Stimulated activated CD4-positive, alpha-beta T cell treated with anti-CD3 and anti-CD28 coated beads, TNF-alpha, amount 100 ng/mL, for 48 hours (primary cell): Measurements from ENCODE around the gene MPC1L.
A peak's percentile ranks its signal among the peaks of the same experiment; 100 is the strongest.
"Not testable (repeated sequence)": the region's sequence is repeated elsewhere in the genome, so short reads cannot be mapped to it uniquely, and the experiment has no call there.

Experiments used
- DNase-seq, 3 donors: peaks; one replicate each; pipeline ENCODE4 v3.0.0-alpha.2; 2020; ENCODE audit warnings: low read depth in 3 of 3

Gene MPC1L

DNA sequence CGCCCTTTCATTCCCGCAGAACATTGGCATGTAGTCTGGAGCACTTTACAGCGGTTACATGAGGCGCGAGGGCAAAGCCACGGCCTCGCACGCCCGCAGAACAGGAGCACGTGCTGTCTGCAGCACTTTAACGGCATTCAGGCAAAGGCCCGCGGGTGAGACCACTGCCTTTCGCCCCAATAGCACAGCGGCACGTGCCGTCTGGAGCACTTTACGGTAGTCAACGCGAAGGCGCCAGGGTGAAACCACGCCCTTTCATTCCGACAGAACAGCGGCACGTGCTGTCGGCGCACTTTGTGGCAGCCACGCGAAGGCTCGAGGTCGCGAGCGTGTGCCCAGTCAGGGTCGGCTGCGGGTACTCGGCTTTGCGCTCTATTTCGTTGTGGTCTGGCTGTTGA is at the start of gene MPC1L:
MPC1L (plus strand) TSS at position 290 of the 398 bp plus-strand sequence. CDS start 138 bp downstream, outside the sequence.
- no peak for DNase-seq

DNA sequence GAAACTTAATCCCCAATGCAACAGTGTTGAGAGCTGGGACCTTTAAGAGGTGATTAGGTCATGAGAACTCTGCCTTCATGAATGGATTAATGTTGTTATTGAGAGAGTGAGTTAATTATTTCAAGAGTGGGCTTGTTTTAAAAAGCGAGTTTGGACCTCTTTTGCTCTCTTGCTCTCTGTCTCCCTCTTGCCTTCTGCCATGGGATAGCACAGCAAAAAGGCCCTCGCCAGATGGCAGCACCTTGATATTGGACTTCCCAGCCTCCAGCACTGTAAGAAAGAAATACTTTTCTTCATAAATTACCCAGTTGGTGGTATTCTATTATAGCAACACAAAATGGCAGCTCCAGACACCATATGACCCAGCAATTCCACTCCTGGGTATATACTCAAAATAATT is 49.5 kb upstream of the MPC1L start:
- no peak for DNase-seq

DNA sequence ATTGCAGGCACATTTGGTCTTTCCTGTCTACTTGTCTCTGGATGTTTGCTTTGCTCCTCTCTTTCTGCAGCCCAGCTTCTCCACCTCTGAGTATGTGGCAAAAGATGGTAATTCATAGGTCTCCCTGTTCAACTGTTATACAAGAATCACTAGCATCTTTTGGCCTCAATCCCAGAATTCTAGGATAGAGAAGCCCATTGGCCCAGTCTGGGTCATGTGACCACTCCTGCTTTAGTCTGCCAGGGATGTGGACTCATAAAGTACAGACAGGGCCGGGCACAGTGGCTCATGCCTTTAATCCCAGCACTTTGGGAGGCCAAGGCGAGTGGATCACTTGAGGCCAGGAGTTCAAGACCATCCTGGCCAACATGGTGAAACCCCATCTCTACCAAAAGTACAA is 47.8 kb upstream of the MPC1L start:
- not testable (repeated sequence) for DNase-seq

DNA sequence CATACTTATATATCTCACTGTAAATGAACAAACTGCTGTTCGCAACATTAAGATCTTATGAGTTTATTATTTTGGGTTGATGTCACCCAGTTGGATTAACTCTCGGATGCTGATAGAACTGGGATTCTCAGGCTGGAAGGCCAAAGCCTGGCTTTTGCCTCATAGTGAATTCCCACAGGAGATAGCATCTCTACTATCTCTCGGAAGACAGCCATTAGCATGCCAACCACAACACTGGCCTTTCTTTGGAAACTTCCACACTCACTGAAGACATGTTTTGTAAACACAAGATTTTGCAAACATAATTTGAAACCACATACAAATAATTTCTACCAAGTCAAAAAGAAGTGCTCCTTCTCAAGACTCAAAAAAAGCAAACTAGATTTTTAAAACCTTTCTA is 46.9 kb upstream of the MPC1L start:
- DNase-seq: no peak

DNA sequence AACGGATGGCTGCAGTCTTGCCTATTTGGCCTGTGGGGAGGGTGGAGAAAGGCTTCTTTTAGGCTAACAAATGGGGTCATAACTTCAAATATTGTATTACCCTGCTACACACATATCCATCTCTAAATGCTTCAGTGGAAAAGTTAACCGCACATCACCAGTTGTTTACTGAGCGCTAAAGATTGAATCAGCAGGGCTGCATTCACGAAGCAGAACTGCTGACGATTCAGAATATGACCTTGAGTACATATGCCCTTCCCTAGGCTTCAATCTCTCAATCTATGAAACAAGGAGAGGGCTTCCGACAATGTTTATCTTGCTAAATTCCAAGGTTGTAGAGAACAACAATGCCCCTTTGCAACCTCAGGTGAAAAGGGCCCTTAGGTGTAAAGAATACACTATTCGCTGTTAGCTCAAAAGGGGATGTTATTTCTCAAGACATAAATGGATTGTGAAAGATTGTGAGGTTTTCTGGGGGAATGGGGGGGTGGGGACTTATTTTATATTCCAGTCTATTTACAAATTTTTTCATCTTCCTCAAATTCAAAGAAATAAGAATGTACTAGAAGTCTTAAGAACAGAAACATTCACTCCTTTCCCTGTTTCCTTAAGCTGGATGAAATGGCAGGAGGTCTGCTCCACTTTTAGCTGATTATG is 45.1 kb upstream of the MPC1L start:
- no peak for DNase-seq

DNA sequence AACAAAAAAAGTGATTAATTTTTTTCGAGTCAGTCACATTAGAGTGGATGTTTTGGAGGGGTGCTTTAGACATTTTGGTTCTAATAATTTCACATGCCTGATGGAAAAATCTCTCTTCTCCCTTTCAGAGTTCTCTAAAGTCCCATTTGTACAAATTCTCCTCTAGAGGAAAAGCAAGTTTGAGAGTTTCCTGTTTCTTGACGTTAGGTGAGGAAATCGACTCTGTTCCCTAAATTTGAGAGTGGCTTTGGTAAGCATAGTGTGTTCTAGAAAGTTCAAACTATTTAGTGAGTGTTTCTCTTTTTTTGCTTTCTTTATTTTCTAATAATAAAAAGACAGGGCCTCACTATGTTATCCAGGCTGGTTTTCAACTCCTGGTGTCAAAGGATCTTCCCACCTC is 44.1 kb upstream of the MPC1L start:
- no peak for DNase-seq

DNA sequence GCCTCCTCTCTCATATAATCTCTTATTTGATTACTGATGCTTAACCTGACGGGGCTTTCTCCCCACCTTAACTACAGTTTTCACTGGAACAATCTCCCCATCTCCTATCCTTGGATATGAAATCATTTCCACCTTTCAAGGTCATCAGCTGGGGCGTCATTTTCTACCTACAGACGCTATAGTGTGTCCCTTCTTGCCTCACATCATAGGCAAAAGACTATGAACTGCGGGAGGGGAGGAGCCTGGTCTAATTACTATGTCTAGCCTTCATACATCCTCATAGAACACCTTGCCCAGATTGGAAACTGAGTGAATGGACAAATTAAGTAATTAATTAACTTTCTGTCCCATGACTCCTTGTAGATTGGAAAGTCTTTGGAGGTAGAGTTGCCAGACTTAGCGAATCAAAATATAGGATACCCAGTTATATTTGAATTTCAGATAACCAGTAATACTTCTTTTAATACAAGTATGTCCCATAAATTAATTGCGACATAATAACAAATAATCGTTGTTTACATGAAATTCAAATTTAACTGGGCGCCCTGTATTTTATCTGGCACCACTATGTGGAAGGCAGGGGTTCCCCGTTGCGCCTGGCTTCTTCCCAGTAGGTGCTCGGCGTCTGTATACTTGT is 43.2 kb upstream of the MPC1L start:
- no peak for DNase-seq

DNA sequence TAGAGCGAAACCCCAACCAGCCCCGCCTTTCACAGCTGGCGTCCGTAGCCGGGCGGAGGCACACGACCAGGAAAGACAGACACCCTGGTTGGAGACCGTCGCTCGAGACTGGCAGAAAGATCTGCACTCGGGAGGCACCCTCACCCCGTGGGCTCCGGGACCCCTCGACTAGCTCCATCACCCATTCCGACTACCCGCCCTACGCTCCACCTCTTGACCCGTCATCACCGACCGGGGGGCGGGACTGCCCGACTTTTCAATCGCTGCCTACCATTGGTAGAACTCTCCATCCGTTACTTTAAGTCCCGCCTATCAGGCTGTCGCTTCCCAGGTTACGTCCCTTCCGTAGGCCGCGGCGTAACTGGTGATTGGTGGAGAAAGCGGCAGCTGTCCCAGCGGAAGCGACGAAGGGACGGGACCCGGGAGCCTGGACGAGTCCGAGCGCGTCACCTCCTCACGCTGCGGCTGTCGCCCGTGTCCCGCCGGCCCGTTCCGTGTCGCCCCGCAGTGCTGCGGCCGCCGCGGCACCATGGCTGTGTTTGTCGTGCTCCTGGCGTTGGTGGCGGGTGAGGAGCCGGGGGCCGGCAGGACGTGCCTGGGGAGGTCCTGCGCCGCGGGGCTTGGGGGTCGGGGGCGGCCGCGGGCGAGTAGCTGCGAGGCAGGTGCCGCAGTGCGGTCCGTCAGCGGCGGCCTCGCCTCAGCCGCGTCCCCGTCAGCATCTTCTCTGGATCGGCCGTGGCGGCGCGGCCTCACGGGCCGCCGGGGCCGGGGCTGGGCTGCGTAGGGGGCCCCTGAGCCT is 42.5 kb upstream of the MPC1L start, which contains the start of gene ATP6AP2:
ATP6AP2 (plus strand) TSS at position 434 of the 799 bp plus-strand sequence; CDS start at position 530, 96 bp downstream.
- DNase-seq: peak; percentile 73 to 87 (median 77)

DNA sequence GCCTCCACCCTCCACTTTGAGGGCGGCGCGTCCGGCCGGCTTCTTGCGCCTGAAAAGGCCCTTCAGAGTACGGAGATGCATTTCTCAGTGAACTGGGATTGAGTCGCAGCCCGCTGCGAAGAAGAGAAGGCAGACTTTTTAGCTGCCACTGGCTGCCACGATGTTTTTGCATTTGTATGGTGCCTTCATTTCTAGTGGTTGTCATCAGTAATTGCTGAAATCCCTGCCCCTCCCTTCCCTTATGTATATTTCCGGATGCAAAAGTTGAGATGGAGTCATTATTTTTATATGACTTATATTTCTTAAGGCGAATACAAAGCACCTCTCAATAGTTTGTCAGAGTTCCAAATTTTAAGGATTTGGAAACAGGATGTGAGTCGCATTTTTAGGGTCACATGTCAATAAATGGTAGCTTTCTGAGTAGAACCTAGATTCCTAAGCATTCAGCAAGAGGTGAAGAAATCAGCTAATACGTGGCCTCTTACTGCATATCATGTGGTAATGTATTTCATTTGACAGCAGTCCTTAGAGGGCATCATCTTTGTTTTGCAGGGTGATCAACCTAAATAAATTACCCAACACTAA is 41.8 kb upstream of the MPC1L start:
- no peak for DNase-seq

DNA sequence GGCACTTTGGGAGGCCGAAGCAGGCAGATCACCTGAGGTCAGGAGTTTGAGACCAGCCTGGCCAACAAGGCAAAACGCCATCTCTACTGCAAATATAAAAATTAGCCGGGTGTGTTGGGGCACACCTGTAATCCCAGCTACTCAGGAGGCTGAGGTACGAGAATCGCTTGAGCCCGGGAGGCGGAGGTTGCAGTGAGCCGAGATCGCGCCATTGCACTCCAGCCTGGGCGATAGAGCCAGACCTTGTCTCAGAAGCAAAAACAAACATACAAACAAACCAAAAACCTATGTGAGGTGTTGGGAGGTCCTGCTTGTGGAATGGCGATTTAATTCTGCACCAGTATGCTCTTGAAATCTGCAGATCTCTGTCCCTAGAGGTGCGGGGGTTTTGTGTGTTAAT is 41.0 kb upstream of the MPC1L start:
- not testable (repeated sequence) for DNase-seq

DNA sequence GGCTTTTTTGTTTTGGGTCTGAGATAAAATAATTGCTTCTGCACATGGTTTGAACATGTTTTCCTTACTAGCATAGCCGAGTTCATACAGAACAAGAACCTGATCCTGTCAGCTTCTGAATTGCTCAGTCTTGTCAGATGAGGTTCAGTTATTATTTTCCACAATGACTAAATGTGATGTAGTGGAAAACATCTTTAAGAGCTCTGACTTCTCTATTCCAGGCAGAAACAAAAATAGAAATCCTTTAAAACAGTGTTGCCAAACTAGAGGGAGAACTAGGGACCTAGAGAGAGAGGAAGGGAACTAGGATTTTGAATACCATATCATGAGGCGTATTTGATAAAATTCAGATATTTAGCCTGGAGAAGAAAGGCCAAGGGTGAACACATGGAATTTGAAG is 40.4 kb upstream of the MPC1L start:
- DNase-seq: no peak

DNA sequence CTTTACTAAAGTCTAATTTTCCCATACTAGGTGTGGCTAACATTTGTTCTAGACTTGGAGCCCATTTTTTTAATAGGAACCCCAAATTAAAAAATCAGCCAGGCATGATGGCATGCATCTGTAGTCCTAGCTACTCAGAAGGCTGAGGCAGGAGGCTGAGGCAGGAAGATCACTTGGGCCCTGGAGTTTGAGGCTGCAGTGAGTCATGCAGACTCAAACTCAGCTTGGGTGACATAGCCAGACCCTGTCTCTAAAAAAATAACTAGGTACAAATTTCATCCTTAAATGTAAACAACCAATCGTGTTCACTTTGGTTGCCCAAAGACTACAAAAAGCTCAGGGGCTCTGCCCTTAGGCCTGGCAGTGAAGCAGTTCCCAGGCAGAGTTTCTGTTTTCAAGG is 35.6 kb upstream of the MPC1L start:
- DNase-seq: not testable (repeated sequence)

DNA sequence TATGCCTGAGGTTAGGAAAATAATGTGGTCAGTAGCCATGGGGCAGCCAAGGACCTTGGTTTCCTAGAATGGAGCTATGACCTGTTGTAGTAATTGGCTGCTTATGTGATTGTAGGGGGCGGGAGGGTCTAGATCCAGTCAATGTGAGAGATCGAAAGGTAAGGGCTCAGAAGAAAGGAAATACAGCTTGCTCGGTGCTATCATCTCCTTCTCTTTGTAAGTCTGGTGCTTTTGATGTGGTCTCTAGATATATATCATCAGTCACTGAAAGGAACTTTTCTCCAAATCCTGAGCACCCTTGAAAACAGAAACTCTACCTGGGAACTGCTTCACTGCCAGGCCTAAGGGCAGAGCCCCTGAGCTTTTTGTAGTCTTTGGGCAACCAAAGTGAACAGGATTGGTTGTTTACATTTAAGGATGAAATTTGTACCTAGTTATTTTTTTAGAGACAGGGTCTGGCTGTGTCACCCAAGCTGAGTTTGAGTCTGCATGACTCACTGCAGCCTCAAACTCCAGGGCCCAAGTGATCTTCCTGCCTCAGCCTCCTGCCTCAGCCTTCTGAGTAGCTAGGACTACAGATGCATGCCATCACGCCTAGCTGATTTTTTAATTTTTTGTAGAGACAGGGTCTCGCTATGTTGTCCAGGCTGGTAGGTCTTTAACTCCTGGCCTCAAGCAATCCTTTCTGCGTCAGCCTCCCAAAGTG is 33.5 kb upstream of the MPC1L start:
- DNase-seq: not testable (repeated sequence)

DNA sequence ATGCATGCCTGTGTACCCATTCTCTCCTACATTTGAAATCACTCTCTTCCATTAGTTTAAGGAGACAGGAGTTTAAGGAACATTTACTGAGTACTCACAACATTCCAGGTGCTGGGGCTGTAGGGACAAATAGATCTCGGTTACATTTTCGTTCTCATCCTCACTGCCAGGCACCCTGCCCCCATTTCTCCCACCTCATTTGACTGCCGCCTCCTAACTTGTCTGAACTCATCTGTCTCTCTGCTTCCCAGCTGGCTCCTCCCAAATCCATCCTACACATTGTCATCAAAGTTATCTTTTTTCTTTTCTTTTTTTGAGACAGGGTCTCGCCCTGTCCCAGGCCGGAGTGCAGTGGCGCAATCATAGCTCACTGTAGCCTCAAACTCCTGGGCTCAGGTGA is 19.8 kb upstream of the MPC1L start:
- no peak for DNase-seq

DNA sequence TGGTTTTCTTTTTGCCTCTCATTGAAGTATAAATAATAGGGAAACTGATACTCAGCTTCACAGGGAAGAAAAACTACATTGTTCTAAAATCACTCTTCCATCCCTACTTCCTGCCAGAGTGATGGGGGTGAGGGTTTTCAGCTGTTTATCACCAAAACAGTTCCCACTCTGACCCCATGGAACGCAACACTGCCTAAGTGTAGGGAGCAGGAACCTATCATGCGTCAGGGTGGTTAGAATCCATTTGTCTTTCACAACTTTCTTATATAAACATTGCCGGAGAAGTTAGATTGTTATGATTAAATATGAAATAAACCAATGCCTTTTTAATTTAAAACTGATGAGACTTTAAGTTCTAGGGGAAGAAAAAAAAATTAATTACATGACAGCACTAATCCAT is 15.8 kb upstream of the MPC1L start:
- DNase-seq: no peak

DNA sequence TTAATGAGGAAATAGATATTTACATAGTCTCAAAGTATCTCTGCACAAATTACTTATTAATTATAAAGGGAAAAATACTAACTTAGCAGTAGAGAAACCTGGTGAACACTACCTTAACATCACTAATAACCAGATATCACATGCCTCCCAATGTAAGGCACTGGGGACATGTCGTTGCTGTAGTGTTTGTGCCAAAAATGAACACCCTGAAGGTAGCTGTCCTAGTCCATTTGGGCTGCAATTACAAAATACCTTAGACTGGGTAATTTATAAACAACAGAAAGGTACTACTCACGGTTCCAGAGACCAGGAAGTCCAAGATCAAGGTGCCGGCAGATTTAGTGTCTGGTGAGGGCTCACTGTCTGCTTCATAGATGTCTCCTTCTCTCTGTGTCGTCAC is 10.7 kb upstream of the MPC1L start:
- no peak for DNase-seq

DNA sequence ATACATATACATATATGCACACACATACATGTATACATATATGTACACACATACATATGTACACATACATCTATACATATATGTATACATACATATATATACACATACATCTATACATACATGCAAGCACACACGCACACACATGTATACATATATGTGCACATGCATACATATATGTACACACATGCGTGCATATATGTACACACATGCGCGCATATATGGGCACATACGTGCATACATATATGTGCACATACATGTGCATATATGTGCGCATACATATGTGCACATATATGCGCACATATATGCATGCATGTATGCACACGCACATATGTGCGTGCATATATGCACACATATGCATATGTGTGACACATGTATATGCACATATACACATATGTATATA is 7.3 kb upstream of the MPC1L start:
- no peak for DNase-seq

DNA sequence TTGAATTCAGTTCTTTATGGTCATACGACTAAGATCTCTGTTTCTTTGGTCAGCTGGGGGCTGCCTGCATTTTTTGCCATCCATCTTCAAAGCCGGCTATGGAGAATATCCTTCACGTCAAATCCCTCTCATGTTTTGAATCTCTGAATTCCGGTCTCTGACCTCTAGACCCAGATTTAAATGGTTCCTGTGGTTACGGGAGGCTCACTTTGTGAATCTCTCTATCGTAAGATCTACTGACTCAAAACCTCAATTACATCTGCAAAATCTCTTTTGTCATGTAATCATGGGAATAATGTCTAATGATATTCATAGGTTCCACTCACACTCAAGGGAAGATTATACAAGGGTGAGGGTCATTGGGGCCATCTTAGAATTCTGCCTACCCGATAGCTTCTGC is 5.7 kb upstream of the MPC1L start:
- no peak for DNase-seq

DNA sequence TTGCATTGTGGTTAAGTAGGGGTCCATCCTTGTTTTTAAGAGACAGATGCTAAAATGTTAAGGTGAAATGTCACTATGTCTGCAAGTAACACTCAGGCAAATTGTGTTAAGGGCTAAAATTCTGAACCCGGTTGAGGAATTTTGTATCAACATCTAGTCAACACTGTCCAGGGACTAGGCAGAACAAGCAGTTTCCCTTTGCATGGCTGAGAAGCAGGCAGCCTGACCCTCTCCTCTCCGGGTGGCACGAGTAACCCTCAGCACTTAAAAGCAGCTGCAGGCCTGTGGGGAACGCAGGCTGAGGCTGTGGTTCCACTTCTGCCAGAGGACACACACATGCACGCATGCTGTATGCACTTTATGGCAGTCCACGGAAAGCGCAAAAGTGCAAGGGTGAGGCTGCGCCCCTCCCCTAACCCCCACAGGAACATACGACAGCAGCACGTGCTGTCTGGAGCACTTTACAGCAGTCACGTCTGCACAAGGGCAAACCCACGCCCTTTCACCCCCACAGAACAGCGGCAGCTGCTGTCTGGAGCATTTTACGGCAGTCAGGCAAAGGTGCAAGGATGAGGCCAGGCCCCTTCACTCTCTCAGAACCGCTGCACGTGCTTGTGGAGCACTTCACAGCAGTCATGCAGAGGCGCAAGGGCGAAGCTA is 619 bp upstream of the MPC1L start:
- no peak for DNase-seq

DNA sequence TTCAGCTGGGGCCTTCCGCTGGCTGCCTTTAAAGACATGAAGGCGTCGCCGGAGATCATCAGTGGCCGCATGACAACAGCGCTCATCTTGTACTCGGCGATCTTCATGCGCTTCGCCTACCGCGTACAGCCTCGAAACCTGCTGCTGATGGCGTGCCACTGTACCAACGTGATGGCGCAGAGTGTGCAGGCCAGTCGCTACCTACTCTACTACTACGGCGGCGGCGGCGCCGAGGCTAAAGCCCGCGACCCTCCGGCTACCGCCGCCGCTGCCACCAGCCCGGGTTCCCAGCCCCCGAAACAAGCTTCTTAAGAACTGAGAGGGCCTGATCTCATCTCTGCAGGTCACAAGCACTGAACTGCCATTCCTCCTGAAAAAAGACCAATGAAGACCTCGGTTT is 437 bp downstream of the MPC1L start:
- no peak for DNase-seq

DNA sequence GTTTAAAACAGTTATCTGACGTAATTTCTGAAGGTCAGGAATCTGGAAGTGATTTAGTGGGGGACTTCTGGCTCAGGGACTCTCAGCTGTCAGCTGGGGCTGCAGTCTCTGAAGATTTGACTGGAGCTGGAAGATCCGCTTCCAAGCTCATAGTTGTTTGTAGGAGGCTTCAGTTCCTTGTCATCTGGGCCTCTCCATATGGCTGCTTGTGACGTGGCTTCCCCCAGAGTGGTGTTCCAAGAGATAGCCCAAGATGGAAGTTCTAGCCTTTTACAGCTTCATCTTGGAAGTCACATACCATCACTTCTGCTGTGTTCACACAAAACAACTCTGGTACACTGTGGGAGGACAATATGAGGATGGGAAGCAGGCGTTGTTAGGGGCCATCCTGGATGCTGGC is 2.1 kb downstream of the MPC1L start:
- DNase-seq: no peak
